SU-DHL-6 (cell line): ENCODE data around the gene SNCB.
A peak's percentile ranks its signal among the peaks of the same experiment; 100 is the strongest.

Experiments used
- H2AFZ ChIP-seq: fragments of 200-600 bp; sonication (generic); 2 replicates; pipeline ENCODE4 v1.6.1; 2014; ENCODE audit warnings: low read depth, mild to moderate bottlenecking, moderate library complexity, mixed read lengths, antibody characterized with exemption, low read length; ENCODE audit not compliant: severe bottlenecking
- H3F3A ChIP-seq: fragments of 200-600 bp; shearing (Covaris generic); 2 replicates; pipeline ENCODE4 v1.6.0; 2016; ENCODE audit warnings: antibody characterized with exemption, mild to moderate bottlenecking; ENCODE audit not compliant: insufficient read depth
- H3K27ac ChIP-seq: fragments of 200-600 bp; sonication (generic); 2 replicates; pipeline ENCODE4 v1.5.1; 2016; ENCODE audit warnings: low read depth, mild to moderate bottlenecking, low read length, moderate library complexity, mixed read lengths
- H3K27me3 ChIP-seq: fragments of 200-600 bp; sonication (generic), shearing (Covaris generic); 2 replicates; pipeline ENCODE4 v1.6.0; 2014; ENCODE audit warnings: mild to moderate bottlenecking, low read length
- H3K36me3 ChIP-seq: fragments of 200-600 bp; sonication (generic); 2 replicates; pipeline ENCODE4 v1.6.1; 2014; ENCODE audit warnings: mild to moderate bottlenecking, low read length, mixed read lengths
- H3K4me2 ChIP-seq: fragments of 300-600, 200-600 bp; shearing (Covaris generic), sonication (generic); 2 replicates; pipeline ENCODE4 v1.6.0; 2014; ENCODE audit warnings: low read length, low read depth, mild to moderate bottlenecking; ENCODE audit not compliant: poor library complexity, severe bottlenecking
- H3K4me3 ChIP-seq: fragments of 200-600 bp; sonication (generic); 2 replicates; pipeline ENCODE4 v1.5.1; 2014; ENCODE audit warnings: antibody characterized with exemption, low read length, mild to moderate bottlenecking, mixed read lengths; ENCODE audit not compliant: insufficient read depth, poor library complexity, severe bottlenecking
- H3K79me2 ChIP-seq: fragments of 200-600 bp; sonication (generic); 2 replicates; pipeline ENCODE4 v1.6.1; 2014; ENCODE audit warnings: mild to moderate bottlenecking, low read length, moderate library complexity; ENCODE audit not compliant: insufficient read depth
- H3K9ac ChIP-seq: fragments of 200-600 bp; sonication (generic); 2 replicates; pipeline ENCODE4 v1.7.0; 2014; ENCODE audit warnings: mild to moderate bottlenecking, low read length
- H3K9me2 ChIP-seq: fragments of 200-600 bp; sonication (generic); replicated peaks from 2 replicates; pipeline ENCODE4 v1.6.1; 2014; ENCODE audit warnings: low read length; ENCODE audit not compliant: insufficient read depth
- H3K9me3 ChIP-seq: fragments of 200-600 bp; sonication (generic); 2 replicates; pipeline ENCODE4 v1.6.1; 2014; ENCODE audit warnings: low read length, mixed read lengths; ENCODE audit not compliant: insufficient read depth
- H4K20me1 ChIP-seq: fragments of 200-600 bp; sonication (generic); 2 replicates; pipeline ENCODE4 v1.6.1; 2014; ENCODE audit warnings: low read depth, mild to moderate bottlenecking, antibody characterized with exemption, low read length, moderate library complexity, mixed read lengths
- EZH2phosphoT487 ChIP-seq: fragments of 200-600 bp; sonication (generic), shearing (Covaris generic); conservative IDR thresholded peaks from 2 replicates; pipeline ENCODE4 v1.6.1; 2018; ENCODE audit warnings: mild to moderate bottlenecking, antibody characterized with exemption, low read length, moderate library complexity, mixed read lengths
- TF ChIP-seq, protein P1 (sequence below): fragments of 200-600 bp; sonication (generic); IDR thresholded peaks from one replicate; pipeline ENCODE4 v1.5.1; 2017; ENCODE audit warnings: antibody characterized with exemption, mild to moderate bottlenecking, low read length, moderate library complexity; ENCODE audit not compliant: insufficient read depth, poor library complexity, severe bottlenecking

SNCB gene

DNA sequence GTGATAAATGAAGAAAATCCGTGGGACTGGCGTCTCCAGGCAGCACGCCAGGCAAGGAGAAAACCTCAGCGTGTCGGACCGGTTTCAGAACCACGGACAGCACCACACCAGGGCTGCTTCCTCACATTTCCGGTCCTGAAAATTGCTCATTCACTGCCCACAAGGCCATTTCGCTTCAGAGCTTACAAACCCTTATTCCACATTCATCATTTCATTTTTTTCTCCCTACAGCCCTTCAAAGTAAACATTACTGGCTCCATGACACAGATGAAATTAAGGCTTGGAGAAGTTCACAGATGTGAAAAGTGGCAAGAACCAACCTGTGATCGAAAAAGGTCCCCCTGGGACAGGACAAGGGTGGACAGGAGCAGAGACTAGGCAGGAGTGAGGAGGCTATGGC lies 18.9 kb downstream of the SNCB start:
- H3K9me2 ChIP-seq: no peaks in the 10 kb centered on the region
- no peak for TF ChIP-seq EZH2phosphoT487
- H3K79me2 ChIP-seq: no peaks in the 10 kb centered on the region
- no peak overlapping the region for H3K27ac ChIP-seq
- no peaks in the 10 kb centered on the region for H3K36me3 ChIP-seq
- H3K4me2 ChIP-seq: no peak overlapping the region
- no peak overlapping the region for H3K4me3 ChIP-seq
- H3K9ac ChIP-seq: no peak overlapping the region
- H3K9me3 ChIP-seq: no peaks in the 10 kb centered on the region
- no peaks in the 10 kb centered on the region for H3K27me3 ChIP-seq
- H3F3A ChIP-seq: 0 out of 2 replicates have a peak, but pooled peaks cover 3% of the 10 kb centered on the region
- H2AFZ ChIP-seq: no peak overlapping the region
- no peaks in the 10 kb centered on the region for H4K20me1 ChIP-seq

DNA sequence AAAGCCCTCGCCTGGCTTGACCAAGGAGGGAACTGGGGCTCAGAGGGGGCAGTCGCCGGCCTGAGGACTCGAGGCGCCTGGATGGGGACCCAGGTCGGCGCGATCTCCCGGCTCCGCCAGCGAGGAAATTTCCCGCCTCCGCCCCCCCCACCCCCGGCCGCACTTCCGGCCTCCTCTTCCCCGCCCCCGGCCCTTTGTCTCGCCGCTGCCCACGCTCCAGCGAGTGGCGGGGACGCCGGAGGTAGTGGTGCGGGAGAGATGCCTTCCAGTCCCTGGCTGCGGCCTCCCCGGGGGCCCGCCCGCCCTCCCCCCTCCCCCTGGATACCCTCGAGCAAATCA lies 19.9 kb downstream of the SNCB start:
- peak overlapping the region; percentile 78 for H3K4me3 ChIP-seq
- no peaks in the 10 kb centered on the region for H3K79me2 ChIP-seq
- H3K27me3 ChIP-seq: no peaks in the 10 kb centered on the region
- H3F3A ChIP-seq: 0 out of 2 replicates have a peak, but pooled peaks cover 3% of the 10 kb centered on the region
- H3K9ac ChIP-seq: peak overlapping the region; percentile 67
- H4K20me1 ChIP-seq: no peaks in the 10 kb centered on the region
- no peak overlapping the region for H3K27ac ChIP-seq
- H3K36me3 ChIP-seq: no peaks in the 10 kb centered on the region
- no peaks in the 10 kb centered on the region for H3K9me3 ChIP-seq
- peak overlapping the region; percentile 73 for H3K4me2 ChIP-seq
- no peaks in the 10 kb centered on the region for H3K9me2 ChIP-seq
- TF ChIP-seq, protein P1, sequence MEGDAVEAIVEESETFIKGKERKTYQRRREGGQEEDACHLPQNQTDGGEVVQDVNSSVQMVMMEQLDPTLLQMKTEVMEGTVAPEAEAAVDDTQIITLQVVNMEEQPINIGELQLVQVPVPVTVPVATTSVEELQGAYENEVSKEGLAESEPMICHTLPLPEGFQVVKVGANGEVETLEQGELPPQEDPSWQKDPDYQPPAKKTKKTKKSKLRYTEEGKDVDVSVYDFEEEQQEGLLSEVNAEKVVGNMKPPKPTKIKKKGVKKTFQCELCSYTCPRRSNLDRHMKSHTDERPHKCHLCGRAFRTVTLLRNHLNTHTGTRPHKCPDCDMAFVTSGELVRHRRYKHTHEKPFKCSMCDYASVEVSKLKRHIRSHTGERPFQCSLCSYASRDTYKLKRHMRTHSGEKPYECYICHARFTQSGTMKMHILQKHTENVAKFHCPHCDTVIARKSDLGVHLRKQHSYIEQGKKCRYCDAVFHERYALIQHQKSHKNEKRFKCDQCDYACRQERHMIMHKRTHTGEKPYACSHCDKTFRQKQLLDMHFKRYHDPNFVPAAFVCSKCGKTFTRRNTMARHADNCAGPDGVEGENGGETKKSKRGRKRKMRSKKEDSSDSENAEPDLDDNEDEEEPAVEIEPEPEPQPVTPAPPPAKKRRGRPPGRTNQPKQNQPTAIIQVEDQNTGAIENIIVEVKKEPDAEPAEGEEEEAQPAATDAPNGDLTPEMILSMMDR: no peak
- TF ChIP-seq EZH2phosphoT487: no peak
- peak overlapping the region; percentile 90 for H2AFZ ChIP-seq

DNA sequence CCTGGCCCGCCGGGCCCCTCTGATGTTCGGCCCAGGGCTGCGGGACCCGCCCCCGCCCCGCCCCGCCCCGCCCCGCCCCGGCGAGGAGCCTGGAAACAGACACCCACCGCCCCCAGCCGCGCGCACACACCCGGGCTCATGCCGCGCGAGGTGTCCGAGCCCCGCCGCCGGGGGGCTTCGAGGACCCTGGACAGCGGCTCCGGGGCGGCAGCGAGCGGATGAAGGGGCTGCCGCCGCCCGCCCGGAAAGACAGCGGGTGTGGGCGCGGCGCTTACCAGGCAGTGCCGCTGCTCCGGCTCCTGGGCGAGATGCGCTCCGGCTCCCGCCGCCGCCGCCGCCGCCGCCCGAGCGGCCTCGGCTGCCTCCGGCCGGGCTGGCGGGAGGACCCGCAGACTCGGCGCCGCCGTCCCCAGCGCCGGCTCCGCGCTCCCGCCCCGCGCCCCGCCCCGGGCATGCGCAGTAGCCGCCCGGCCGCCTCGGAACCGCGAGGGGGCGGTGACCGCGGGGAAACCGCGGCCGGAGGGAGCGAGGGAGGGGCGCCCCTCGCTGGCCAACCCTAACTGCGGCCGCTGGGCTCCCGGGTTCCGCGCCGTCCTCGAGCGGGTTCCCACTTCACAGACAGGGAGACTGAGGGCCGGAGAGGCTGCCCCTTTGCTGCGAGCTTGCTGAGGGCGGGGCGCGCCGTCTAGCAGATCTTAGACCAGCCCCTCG lies 20.5 kb downstream of the SNCB start, which contains the start of gene GPRIN1:
Gene GPRIN1 (minus strand): TSS at position 433 of the 711 bp plus-strand sequence. CDS start 10,322 bp downstream, outside the sequence.
- Histone ChIP-seq H3F3A (0 out of 2 replicates have a peak, but pooled peaks cover 3% of the 10 kb centered on the region), H4K20me1 (no peaks in the 10 kb centered on the region), H3K27ac (no peak within 1 kb of the TSS), H3K9ac (peak within 1 kb of the TSS; percentile 67), H3K4me3 (peak within 1 kb of the TSS; percentile 78), H3K9me3 (no peaks in the 10 kb centered on the region), H2AFZ (peak within 1 kb of the TSS; percentile 90), H3K79me2 (no peaks in the 10 kb centered on the region), H3K27me3 (no peaks in the 10 kb centered on the region), H3K36me3 (no peaks in the 10 kb centered on the region), H3K4me2 (peak within 1 kb of the TSS; percentile 73), H3K9me2 (no peaks in the 10 kb centered on the region)
- TF ChIP-seq, protein P1: peak; percentile 9
- TF ChIP-seq EZH2phosphoT487: no peak

DNA sequence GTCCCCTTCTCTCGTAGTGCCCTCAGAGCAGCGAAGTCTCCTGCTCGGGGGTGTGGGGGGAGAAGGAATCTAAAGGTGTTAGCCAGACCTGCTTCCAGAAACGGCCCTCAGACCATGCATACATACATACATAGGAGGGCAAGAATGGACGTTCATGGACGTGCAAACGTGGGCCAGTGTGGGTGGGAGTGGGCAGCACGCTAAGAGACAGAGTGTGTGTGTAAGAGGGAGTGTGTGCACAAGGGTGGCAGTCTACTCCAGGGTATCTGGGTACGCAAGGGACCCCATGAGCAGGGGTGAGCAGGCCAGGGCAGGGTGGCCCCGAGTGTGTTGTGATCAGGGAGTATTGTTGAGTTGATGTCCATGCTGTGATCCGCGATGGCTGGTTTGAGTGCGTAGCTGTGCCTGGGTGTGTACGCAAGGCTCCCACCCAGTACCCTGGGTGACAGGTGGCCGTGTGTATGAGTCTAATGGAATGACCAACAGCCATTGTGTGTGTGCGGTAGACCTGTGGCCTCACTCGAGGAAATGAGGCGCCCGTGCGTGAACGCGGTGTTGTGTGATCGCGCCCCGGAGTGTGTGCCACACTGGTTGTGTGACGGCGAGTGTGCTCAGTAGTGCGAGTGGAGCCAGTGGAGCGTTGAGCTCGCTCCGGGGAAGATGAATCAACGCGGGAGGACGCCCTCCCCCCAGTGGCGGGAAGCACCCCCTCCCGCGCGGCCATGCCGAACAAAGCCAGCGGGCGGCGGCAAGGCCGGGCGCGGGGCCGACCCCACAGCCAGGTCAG lies 21.2 kb downstream of the SNCB start:
- peak overlapping the region; percentile 51 for H3K4me2 ChIP-seq
- H3K27ac ChIP-seq: no peak overlapping the region
- H3K27me3 ChIP-seq: no peaks in the 10 kb centered on the region
- no peaks in the 10 kb centered on the region for H3K79me2 ChIP-seq
- H3K4me3 ChIP-seq: peak overlapping the region; percentile 78
- no peaks in the 10 kb centered on the region for H3K9me3 ChIP-seq
- no peaks in the 10 kb centered on the region for H3K9me2 ChIP-seq
- no peaks in the 10 kb centered on the region for H3K36me3 ChIP-seq
- H2AFZ ChIP-seq: no peak overlapping the region
- H4K20me1 ChIP-seq: no peaks in the 10 kb centered on the region
- H3K9ac ChIP-seq: peak overlapping the region; percentile 67
- 0 out of 2 replicates have a peak, but pooled peaks cover 3% of the 10 kb centered on the region for H3F3A ChIP-seq
- TF ChIP-seq, protein P1: no peak
